CD1c-positive myeloid dendritic cell (primary cell): ENCODE measurements around the gene TNRC6C.
A peak's percentile ranks its signal among the peaks of the same experiment; 100 is the strongest.
"Not testable (repeated sequence)": the region's sequence is repeated elsewhere in the genome, so short reads cannot be mapped to it uniquely, and the experiment has no call there.

Experiments used
- DNase-seq: peaks from one replicate; pipeline ENCODE4 v3.0.0-alpha.2; 2016; ENCODE audit errors: extremely low spot score

TNRC6C gene

GRCh38 chr17:77930780-77931768, 27.4 kb upstream of the TNRC6C start:
- no peak for DNase-seq

- peak; percentile 27 for DNase-seq
These were observed 24.6 kb upstream of the TNRC6C start for GRCh38 chr17:77933777-77934398.

- no peak for DNase-seq
These were observed 23.4 kb upstream of the TNRC6C start for GRCh38 chr17:77935121-77935571.

GRCh38 chr17:77935744-77936143, 22.8 kb upstream of the TNRC6C start:
- DNase-seq: not testable (repeated sequence)

GRCh38 chr17:77936881-77937280, 21.6 kb upstream of the TNRC6C start:
- no peak for DNase-seq

- no peak for DNase-seq
These were observed 17.5 kb upstream of the TNRC6C start for GRCh38 chr17:77941004-77941403.

GRCh38 chr17:77942112-77942988, 16.2 kb upstream of the TNRC6C start:
- DNase-seq: no peak

GRCh38 chr17:77943971-77944370, 14.5 kb upstream of the TNRC6C start:
- DNase-seq: no peak

GRCh38 chr17:77944390-77945222, 13.9 kb upstream of the TNRC6C start:
- DNase-seq: no peak

GRCh38 chr17:77946900-77947645, 11.4 kb upstream of the TNRC6C start:
- peak; percentile 80 for DNase-seq

- no peak for DNase-seq
These were observed 9.8 kb upstream of the TNRC6C start for GRCh38 chr17:77948690-77949114.

- no peak for DNase-seq
These were observed 7.4 kb upstream of the TNRC6C start for GRCh38 chr17:77951123-77951522.

- no peak for DNase-seq
These were observed 6.1 kb upstream of the TNRC6C start for GRCh38 chr17:77952368-77952767.

- DNase-seq: peak; percentile 43
These were observed 1.2 kb upstream of the TNRC6C start for GRCh38 chr17:77957235-77957856.

GRCh38 chr17:77958716-77959125, 218 bp downstream of the TNRC6C start:
- no peak for DNase-seq

GRCh38 chr17:77959126-77959925, 823 bp downstream of the TNRC6C start:
- peak; percentile 3 for DNase-seq

- DNase-seq: peak; percentile 3
These were observed 1.5 kb downstream of the TNRC6C start for GRCh38 chr17:77959926-77960521.

- no peak for DNase-seq
These were observed 3.2 kb downstream of the TNRC6C start for GRCh38 chr17:77961741-77962140.
